Prostate gland (tissue), 2 donors: ENCODE results near the gene AUTS2. TPM values are rescaled to one million over a fixed set of nuclear protein-coding genes. Genes with fewer than 3 reads are reported as not detected.

Experiments
- DNase-seq: peaks from one replicate; pipeline ENCODE4 v3.0.0-alpha.2; 2019; ENCODE audit warnings: low spot score
- H3K27ac ChIP-seq, 2 donors: fragments of 200-600 bp; sonication (generic); 2 replicates each; pipeline ENCODE4 v1.5.1; 2017 to 2019
- H3K27me3 ChIP-seq: fragments of 200-600 bp; sonication (generic); replicated peaks from 2 replicates; pipeline ENCODE4 v1.5.1; 2019; ENCODE audit not compliant: insufficient read depth
- H3K36me3 ChIP-seq, 2 donors: fragments of 200-600 bp; sonication (generic); 1 replicate in 1 of 2; 2 replicates in 1 of 2; pipeline versions ENCODE4 v1.5.1 to v1.8.1; 2017 to 2019
- H3K4me1 ChIP-seq: fragments of 200-600 bp; sonication (generic); replicated peaks from 2 replicates; pipeline ENCODE4 v1.5.1; 2019
- H3K4me3 ChIP-seq, 2 donors: fragments of 200-600 bp; sonication (generic); 2 replicates each; pipeline ENCODE4 v1.5.1; 2017 to 2019
- H3K9me3 ChIP-seq: fragments of 200-600 bp; sonication (generic); 2 replicates; pipeline ENCODE4 v1.5.1; 2017
- POLR2A ChIP-seq: fragments of 450-650 bp; IDR thresholded peaks from one replicate; pipeline ENCODE4 v1.6.1; 2016; ENCODE audit warnings: antibody characterized with exemption, mild to moderate bottlenecking
- POLR2AphosphoS5 ChIP-seq: sonication (generic); formaldehyde crosslinking; IDR thresholded peaks from one replicate; pipeline ENCODE4 v1.6.1; 2017; ENCODE audit warnings: antibody characterized with exemption
- WGBS: methylation state at CpG from one replicate; pipeline ENCODE4 v1.1.5; 2018; 5-methylcytosine and 5-hydroxymethylcytosine counted together
- intact Hi-C: fragments of 100-400 bp; cut with DNase I; formaldehyde crosslinking; loops from one replicate; pipeline ENCODE4 v1.14.2; 2022
- total RNA-seq, 2 donors: library from RNA; depleted of rRNA; stranded (reverse); fragments of >200 nt; gene quantifications; one replicate each; pipeline ENCODE4 v1.1.0, GENCODE V29; 2016
- TF ChIP-seq, protein P1 (sequence below), 4 experiments: fragments of 200-600 bp in 2 of 4; fragments of 450-650 bp in 2 of 4; sonication (generic) in 2 of 4; IDR thresholded peaks; 1 replicate in 3 of 4; 2 replicates in 1 of 4; pipeline ENCODE4 v1.5.1; 2016 to 2019; ENCODE audit warnings: antibody characterized with exemption in 4 of 4, mild to moderate bottlenecking in 2 of 4, moderate library complexity in 2 of 4

Gene AUTS2
- total RNA-seq, 2 donors from 2014 or later, result 25.0 to 55.2 TPM

DNA sequence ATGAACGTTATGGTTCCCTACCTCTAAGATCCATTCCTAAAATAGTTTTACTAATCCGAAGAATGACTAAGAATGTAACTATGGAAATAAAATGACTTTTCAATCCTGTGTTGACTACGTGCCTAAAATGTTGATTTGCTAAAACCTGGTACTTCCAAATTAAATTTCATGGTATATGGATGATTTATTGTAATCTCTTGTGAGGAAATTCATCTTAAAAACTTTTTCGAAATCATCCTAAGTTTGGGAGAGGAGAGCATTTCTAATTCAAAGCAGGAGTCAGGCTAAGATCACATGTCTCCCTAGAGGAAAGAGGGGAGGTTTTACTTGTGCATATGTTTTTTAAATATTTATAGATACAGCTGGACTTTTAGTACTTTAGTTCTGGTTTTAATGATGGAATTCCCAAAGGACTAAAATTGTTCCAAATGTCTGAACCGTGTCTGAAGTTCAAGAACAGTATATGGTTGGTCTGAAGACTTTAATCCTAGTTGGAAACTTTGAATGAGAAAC lies 483.9 kb downstream of the AUTS2 start:
- no peak for DNase-seq
- 77% methylated on average over 5 of the region's 5 CpGs for WGBS
- Histone ChIP-seq H3K36me3 (no peaks in the 10 kb centered on the region), H3K4me3 (no peak overlapping the region), H3K9me3 (no peaks in the 10 kb centered on the region), H3K27me3 (no peaks in the 10 kb centered on the region), H3K4me1 (no peaks in the 10 kb centered on the region), H3K27ac (no peak overlapping the region)
- intact Hi-C loops, result no loop called here
- TF ChIP-seq POLR2AphosphoS5 (no peak), POLR2A (no peak)
- TF ChIP-seq, protein P1, sequence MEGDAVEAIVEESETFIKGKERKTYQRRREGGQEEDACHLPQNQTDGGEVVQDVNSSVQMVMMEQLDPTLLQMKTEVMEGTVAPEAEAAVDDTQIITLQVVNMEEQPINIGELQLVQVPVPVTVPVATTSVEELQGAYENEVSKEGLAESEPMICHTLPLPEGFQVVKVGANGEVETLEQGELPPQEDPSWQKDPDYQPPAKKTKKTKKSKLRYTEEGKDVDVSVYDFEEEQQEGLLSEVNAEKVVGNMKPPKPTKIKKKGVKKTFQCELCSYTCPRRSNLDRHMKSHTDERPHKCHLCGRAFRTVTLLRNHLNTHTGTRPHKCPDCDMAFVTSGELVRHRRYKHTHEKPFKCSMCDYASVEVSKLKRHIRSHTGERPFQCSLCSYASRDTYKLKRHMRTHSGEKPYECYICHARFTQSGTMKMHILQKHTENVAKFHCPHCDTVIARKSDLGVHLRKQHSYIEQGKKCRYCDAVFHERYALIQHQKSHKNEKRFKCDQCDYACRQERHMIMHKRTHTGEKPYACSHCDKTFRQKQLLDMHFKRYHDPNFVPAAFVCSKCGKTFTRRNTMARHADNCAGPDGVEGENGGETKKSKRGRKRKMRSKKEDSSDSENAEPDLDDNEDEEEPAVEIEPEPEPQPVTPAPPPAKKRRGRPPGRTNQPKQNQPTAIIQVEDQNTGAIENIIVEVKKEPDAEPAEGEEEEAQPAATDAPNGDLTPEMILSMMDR (IDR thresholded peaks at IDR 0.05), result no peak

DNA sequence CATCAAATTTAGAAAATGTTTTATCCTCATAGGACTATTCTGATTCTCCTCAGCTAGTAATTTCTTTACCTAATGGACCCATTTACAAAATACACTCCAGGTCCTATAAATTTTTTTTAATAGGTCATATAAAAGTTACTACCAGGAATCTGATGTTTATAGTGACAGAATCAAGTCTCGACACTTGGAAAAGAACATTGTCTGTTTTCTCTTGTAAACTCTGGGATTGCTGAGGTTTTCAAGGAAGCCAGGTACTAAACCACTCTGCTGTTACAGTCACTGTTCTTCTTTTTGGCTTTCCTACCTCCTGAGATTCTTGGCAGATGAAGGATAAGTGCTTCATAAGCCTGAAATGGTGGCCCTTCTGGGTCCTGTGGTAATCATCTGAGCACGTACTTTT lies 493.1 kb downstream of the AUTS2 start:
- H3K27ac ChIP-seq, result no peak overlapping the region
- TF ChIP-seq, protein P1 (IDR thresholded peaks at IDR 0.05), result no peak
- TF ChIP-seq POLR2AphosphoS5 (peak; percentile 75), POLR2A (no peak)
- peaks cover 6% of the 10 kb centered on the region for H3K4me1 ChIP-seq
- no peaks in the 10 kb centered on the region for H3K36me3 ChIP-seq
- H3K27me3 ChIP-seq, result no peaks in the 10 kb centered on the region
- H3K9me3 ChIP-seq, result no peaks in the 10 kb centered on the region
- 11% methylated on average over 2 of the region's 2 CpGs for WGBS
- intact Hi-C loops, result no loop called here
- H3K4me3 ChIP-seq, result no peak overlapping the region
- DNase-seq, result no peak

DNA sequence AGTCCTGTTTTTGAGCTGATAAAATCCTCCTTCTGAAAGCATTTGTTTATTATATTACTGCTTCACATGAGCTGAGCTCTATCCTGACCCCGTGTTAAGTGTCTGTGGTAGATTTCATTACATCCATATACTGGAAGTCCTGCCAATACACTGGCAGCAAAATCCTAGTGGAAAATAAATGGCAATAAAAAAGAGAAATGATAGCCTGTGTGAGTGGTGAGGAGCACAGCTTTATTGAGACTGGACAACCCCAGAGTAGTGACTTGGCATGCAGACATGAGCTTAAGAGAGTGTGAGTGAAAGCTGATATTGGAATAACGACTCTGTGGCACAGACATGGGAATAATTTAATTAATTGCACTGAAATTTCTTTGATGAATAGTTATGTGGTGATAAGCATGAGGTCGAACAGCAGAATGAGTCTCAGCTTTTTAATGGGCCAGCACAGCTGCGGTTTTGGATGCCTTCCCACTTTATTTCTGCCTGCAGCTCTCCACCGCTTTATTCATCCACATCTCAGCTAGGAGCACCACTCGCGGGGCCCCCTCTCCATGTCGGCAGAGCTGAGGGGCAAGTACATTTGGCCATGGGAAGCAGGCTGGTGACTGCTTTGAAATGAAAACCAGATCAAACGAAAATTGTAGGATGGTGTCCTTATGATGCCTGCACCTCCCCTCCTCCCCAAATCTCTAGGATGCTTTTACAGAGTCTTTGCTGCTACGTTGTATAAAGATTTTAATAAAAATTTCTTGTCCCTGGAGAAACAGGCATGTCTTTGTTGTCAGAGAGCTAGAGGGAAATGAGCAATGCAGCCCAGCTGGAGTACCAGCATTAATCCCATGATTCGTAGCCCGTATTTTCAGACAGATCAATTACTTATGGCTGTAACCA lies 494.3 kb downstream of the AUTS2 start:
- no peak for TF ChIP-seq POLR2A
- no peak for TF ChIP-seq POLR2AphosphoS5
- TF ChIP-seq, protein P1 (IDR thresholded peaks at IDR 0.05), result no peak
- H3K4me3 ChIP-seq, result no peak overlapping the region
- peaks cover 9% of the 10 kb centered on the region for H3K4me1 ChIP-seq
- H3K9me3 ChIP-seq, result no peaks in the 10 kb centered on the region
- H3K27me3 ChIP-seq, result no peaks in the 10 kb centered on the region
- no peak overlapping the region for H3K27ac ChIP-seq
- WGBS, result 34% methylated on average over 12 of the region's 12 CpGs
- intact Hi-C loops, result no loop called here
- no peaks in the 10 kb centered on the region for H3K36me3 ChIP-seq
- DNase-seq, result no peak

DNA sequence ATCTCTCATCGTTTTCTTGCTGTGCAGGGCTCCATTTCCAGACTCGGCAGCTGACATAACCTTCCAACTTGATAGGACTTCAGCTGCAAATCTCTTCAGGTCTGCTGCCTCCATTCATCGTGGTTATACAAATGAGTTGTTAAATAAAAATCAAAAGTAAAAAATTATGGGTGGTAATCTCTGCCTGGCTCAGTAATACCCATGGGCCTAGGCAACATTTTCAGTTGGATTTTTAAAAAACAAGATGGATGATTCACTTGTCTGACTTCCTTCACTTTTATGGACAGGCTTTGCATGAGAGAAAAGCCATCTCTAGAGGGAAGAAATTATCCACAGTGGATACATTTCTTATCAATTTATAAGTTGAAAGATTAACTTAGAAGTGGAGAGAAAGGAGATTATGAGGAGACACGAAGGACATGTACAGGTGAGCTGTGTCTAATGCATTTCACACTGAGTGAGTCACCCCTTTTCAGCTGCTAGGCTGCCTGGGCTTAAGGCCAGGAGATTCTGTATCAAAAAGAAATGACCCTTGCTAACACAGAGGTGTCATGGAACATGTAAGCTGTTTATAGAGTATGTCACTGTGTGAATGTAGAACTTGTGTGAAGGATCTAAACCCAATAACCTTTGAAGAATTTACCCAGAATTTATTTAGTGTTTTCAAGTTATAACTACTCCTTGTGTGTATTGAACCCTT lies 495.1 kb downstream of the AUTS2 start:
- Histone ChIP-seq H3K4me1 (peaks cover 11% of the 10 kb centered on the region), H3K27me3 (no peaks in the 10 kb centered on the region), H3K27ac (no peak overlapping the region), H3K4me3 (no peak overlapping the region), H3K9me3 (no peaks in the 10 kb centered on the region), H3K36me3 (no peaks in the 10 kb centered on the region)
- no peak for DNase-seq
- intact Hi-C loops, result no loop called here
- 80% methylated on average over 4 of the region's 4 CpGs for WGBS
- no peak for TF ChIP-seq POLR2AphosphoS5

DNA sequence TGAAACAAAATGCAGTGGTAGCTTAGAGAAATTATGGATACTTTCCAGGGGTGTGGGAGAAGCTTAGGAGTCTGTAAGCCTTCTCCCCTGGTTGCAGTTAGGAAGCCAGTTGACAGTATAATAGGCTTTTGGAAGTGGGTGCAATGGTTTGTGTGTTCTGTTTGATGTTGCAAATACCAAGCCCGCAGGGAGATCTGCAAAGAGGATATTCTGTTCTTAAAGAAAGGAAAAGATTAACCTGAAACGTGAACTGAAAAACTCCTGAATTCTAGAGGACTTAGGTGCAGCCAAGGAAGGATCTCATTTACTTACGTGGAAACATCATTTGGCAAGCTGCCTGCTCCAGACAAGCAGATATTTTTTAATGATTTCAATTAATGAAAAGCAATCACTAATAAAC lies 496.6 kb downstream of the AUTS2 start:
- no peak overlapping the region for H3K4me3 ChIP-seq
- DNase-seq, result no peak
- 76% methylated on average over 3 of the region's 3 CpGs for WGBS
- peaks cover 11% of the 10 kb centered on the region for H3K4me1 ChIP-seq
- no peaks in the 10 kb centered on the region for H3K27me3 ChIP-seq
- no peaks in the 10 kb centered on the region for H3K36me3 ChIP-seq
- no peak overlapping the region for H3K27ac ChIP-seq
- TF ChIP-seq POLR2A, result no peak
- TF ChIP-seq POLR2AphosphoS5, result no peak
- TF ChIP-seq, protein P1 (IDR thresholded peaks at IDR 0.05), result no peak
- no peaks in the 10 kb centered on the region for H3K9me3 ChIP-seq
- intact Hi-C loops, result no loop called here
